CD4-positive, alpha-beta T cell (primary cell): ENCODE data around the gene CCDC110. TPM values are rescaled to one million over a fixed set of nuclear protein-coding genes. Genes with fewer than 3 reads are reported as not detected.

Source experiments
- ATAC-seq: fragments of 200-7000 bp; cut with Tn5 transposase; one replicate; pipeline ENCODE4 v1.10.0; 2022; ENCODE audit warnings: mild to moderate bottlenecking; ENCODE audit not compliant: poor library complexity
- CTCF ChIA-PET: fragments of 350-600 bp; sonication (Branson Sonifier 250); formaldehyde crosslinking; loops from one replicate; lab custom pipeline; 2021; ENCODE audit warnings: antibody characterized with exemption, inconsistent platforms; lab: Charles Lee
- POLR2A ChIA-PET: fragments of 350-600 bp; sonication (Branson Sonifier 250); formaldehyde crosslinking; loops from one replicate; lab custom pipeline; 2021; ENCODE audit warnings: antibody characterized with exemption, inconsistent platforms; lab: Charles Lee
- DNase-seq, 14 experiments: peaks; one replicate each; pipeline ENCODE4 v3.0.0-alpha.2; 2013 to 2020; ENCODE audit warnings: mixed read lengths in 2 of 14
- H3K27ac ChIP-seq, 2 donors: one replicate each; pipeline versions ENCODE4 v1.5.1 to v1.7.0; 2013; ENCODE audit warnings: low read length in 2 of 2, low read depth in 1 of 2, mild to moderate bottlenecking in 1 of 2
- H3K27me3 ChIP-seq, 2 experiments: 1 replicate in 1 of 2; 2 replicates in 1 of 2; pipeline versions ENCODE4 v1.6.1 to v1.7.0; 2013; ENCODE audit warnings: low read length in 2 of 2, control low read depth in 1 of 2, mild to moderate bottlenecking in 1 of 2, moderate library complexity in 1 of 2; ENCODE audit not compliant: insufficient read depth in 2 of 2, control insufficient read depth in 1 of 2
- H3K36me3 ChIP-seq: one replicate; pipeline ENCODE4 v1.6.1; 2013; ENCODE audit warnings: low read length, control low read depth; ENCODE audit not compliant: insufficient read depth
- H3K4me1 ChIP-seq: one replicate; pipeline ENCODE4 v1.6.1; 2013; ENCODE audit warnings: low read length, control low read depth; ENCODE audit not compliant: insufficient read depth
- H3K4me3 ChIP-seq: one replicate; pipeline ENCODE4 v1.5.1; 2013; ENCODE audit warnings: mild to moderate bottlenecking, low read length, moderate library complexity
- H3K9me3 ChIP-seq, 2 experiments: 1 replicate in 1 of 2; 2 replicates in 1 of 2; pipeline versions ENCODE4 v1.6.1 to v1.7.0; 2013; ENCODE audit warnings: low read length in 2 of 2, mild to moderate bottlenecking in 2 of 2, control low read depth in 1 of 2, moderate library complexity in 1 of 2; ENCODE audit not compliant: control insufficient read depth in 1 of 2, insufficient read depth in 1 of 2
- H3K27ac Mint-ChIP-seq: one replicate; pipeline ENCODE4 v1.8.0; 2020; ENCODE audit warnings: mixed read lengths
- H3K27me3 Mint-ChIP-seq: one replicate; pipeline ENCODE4 v1.8.0; 2021; ENCODE audit warnings: mixed read lengths
- H3K36me3 Mint-ChIP-seq: one replicate; pipeline ENCODE4 v1.8.0; 2021; ENCODE audit warnings: low read depth, mixed read lengths
- H3K4me1 Mint-ChIP-seq: one replicate; pipeline ENCODE4 v1.8.0; 2021; ENCODE audit warnings: low read depth, mixed read lengths
- H3K4me3 Mint-ChIP-seq: one replicate; pipeline ENCODE4 v1.8.0; 2020; ENCODE audit warnings: mild to moderate bottlenecking, mixed read lengths
- H3K9me3 Mint-ChIP-seq: one replicate; pipeline ENCODE4 v1.8.0; 2020; ENCODE audit warnings: mixed read lengths
- intact Hi-C, 2 experiments: fragments of 100-400 bp; cut with DNase I in 1 of 2; cut with micrococcal nuclease in 1 of 2; formaldehyde crosslinking; loops; one replicate each; pipeline versions ENCODE4 v1.15.1 to v1.9.0; 2023 to 2025; cut with DNase I, micrococcal nuclease
- total RNA-seq, 174 experiments: library from RNA in 2 of 174; stranded (reverse) in 2 of 174; gene quantifications; one replicate each; pipeline ENCODE4 v1.2.3 and lab custom pipeline; 2021 to 2026
- TF ChIP-seq, protein P1 (sequence below): fragments of 200-600 bp; IDR thresholded peaks from one replicate; pipeline ENCODE4 v1.8.0; 2022; ENCODE audit warnings: antibody characterized with exemption, mild to moderate bottlenecking

CCDC110 gene
- total RNA-seq, 2 experiments from 2014 or later: 0.34 to 0.36 TPM

DNA sequence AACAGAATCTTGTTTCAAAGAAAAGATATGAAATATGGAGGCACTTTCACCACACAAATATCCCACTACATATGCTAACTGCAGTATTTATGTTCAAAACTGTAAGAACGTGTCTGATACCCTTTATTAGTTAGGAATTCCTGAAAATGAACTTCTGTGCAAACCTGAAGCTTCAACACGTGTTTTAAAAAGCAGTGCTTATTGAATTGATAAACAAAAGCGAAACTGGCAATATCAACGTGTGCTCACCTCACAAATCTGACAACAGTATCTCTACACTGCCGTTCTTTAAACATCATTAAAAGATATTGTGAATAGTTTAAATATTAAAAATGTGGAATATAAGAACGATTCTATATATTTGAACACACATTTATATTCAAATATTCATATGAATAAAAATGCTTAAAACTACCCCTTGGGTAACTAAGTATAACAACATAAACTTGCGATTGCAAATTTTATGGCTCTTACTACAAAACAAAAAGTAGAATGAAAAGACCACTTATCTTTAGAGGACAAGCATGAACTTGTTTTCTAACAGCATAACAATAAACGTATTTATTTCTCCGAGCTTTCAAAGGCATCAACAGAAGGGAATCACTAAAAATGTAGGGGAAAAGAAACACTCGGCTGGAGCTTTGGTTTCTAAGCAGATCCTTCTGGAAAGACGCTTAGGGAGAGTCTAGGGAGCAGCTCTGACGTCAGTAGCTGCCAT lies 76.1 kb downstream of the CCDC110 start, which contains the start of gene LRP2BP:
Gene LRP2BP, minus strand, starts transcription at position 687 of the 718 bp plus-strand sequence. CDS start 17,738 bp downstream, outside the sequence.
- Histone ChIP-seq H3K27ac (peak within 1 kb of the TSS; percentile 93 to 97), H3K4me3 (peak within 1 kb of the TSS; percentile 88), H3K36me3 (peaks cover 2% of the 10 kb centered on the region), H3K9me3 (no peaks in the 10 kb centered on the region), H3K27me3 (no peaks in the 10 kb centered on the region), H3K4me1 (peaks cover 11% of the 10 kb centered on the region)
- CTCF ChIA-PET: interaction anchor here (1.8 to 1.9 kb wide), 3 partner anchors 11 to 203 kb away, joined by 4 to 9 read pairs (median 6); partner anchors contain the start of gene UFSP2
- Mint-ChIP-seq H3K27me3 (no peaks in the 10 kb centered on the region), H3K4me1 (peaks cover 17% of the 10 kb centered on the region), H3K27ac (peak within 1 kb of the TSS; percentile 92), H3K9me3 (no peaks in the 10 kb centered on the region), H3K36me3 (peaks cover 21% of the 10 kb centered on the region), H3K4me3 (peak within 1 kb of the TSS; percentile 92)
- POLR2A ChIA-PET: interaction anchor here (0.9 to 4.9 kb wide), 10 partner anchors 10 to 1891 kb away, joined by 3 to 88 read pairs (median 10); partner anchors contain the start of genes CYP4V2, ING2, SNX25 and UFSP2
- TF ChIP-seq, protein P1, sequence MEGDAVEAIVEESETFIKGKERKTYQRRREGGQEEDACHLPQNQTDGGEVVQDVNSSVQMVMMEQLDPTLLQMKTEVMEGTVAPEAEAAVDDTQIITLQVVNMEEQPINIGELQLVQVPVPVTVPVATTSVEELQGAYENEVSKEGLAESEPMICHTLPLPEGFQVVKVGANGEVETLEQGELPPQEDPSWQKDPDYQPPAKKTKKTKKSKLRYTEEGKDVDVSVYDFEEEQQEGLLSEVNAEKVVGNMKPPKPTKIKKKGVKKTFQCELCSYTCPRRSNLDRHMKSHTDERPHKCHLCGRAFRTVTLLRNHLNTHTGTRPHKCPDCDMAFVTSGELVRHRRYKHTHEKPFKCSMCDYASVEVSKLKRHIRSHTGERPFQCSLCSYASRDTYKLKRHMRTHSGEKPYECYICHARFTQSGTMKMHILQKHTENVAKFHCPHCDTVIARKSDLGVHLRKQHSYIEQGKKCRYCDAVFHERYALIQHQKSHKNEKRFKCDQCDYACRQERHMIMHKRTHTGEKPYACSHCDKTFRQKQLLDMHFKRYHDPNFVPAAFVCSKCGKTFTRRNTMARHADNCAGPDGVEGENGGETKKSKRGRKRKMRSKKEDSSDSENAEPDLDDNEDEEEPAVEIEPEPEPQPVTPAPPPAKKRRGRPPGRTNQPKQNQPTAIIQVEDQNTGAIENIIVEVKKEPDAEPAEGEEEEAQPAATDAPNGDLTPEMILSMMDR: no peak
- ATAC-seq (no peak), DNase-seq (peak in 3 of 14 experiments; percentile 48 to 66 (median 56))
- intact Hi-C loops: loop anchor here (5.0 to 10.0 kb wide), 3 partner anchors 193 to 1891 kb away; partner anchors contain the start of genes CFAP97 (in 1 of the 2), CYP4V2 (in 1 of the 2) and ING2 (in 1 of the 2)

Other genes starting within 250 kb of the CCDC110 start
- gene LRP2BP, start 75.8 kb downstream of the CCDC110 start, total RNA-seq: 1 to 10 TPM; 2.7 to 3.1 TPM
- 10 to 100 TPM; 10.3 to 11.6 TPM for gene ANKRD37, start 74.9 kb downstream of the CCDC110 start, total RNA-seq
- 10 to 100 TPM; 14.5 to 16.6 TPM for gene UFSP2, start 45.8 kb downstream of the CCDC110 start, total RNA-seq
- not detected for gene PDLIM3, start 63.8 kb upstream of the CCDC110 start, total RNA-seq